Osteoblast (primary cell): ENCODE measurements around the gene SPG11. TPM values are rescaled to one million over a fixed set of nuclear protein-coding genes. Genes with fewer than 3 reads are reported as not detected.

Experiments used
- DNase-seq: peaks from one replicate; pipeline ENCODE4 v3.0.0; 2011; ENCODE audit warnings: low spot score, mixed read lengths; ENCODE audit not compliant: insufficient read length; ENCODE audit errors: missing footprints
- H2AFZ ChIP-seq: 2 replicates; pipeline ENCODE4 v1.6.0; 2011; ENCODE audit warnings: mild to moderate bottlenecking, low read length
- H3K27ac ChIP-seq: 2 replicates; pipeline ENCODE4 v1.5.1; 2011; ENCODE audit warnings: mild to moderate bottlenecking, low read depth, low read length, moderate library complexity
- H3K27me3 ChIP-seq: 2 replicates; pipeline ENCODE4 v1.6.0; 2012; ENCODE audit warnings: mild to moderate bottlenecking, control low read depth, inconsistent platforms, low read length, moderate library complexity; ENCODE audit not compliant: insufficient read depth
- H3K36me3 ChIP-seq: 2 replicates; pipeline ENCODE4 v1.5.1; 2011; ENCODE audit warnings: mild to moderate bottlenecking, low read length, control low read depth, moderate library complexity; ENCODE audit not compliant: insufficient read depth
- H3K4me1 ChIP-seq: 2 replicates; pipeline ENCODE4 v1.5.1; 2011; ENCODE audit warnings: mild to moderate bottlenecking, low read length, control low read depth, moderate library complexity; ENCODE audit not compliant: insufficient read depth
- H3K4me2 ChIP-seq: 2 replicates; pipeline ENCODE4 v1.6.0; 2011; ENCODE audit warnings: mild to moderate bottlenecking, low read length; ENCODE audit not compliant: insufficient read depth
- H3K4me3 ChIP-seq: fragments of 200-600 bp; sonication (generic); 3 replicates; pipeline ENCODE4 v1.5.1; 2012; ENCODE audit warnings: mild to moderate bottlenecking, low read length, inconsistent platforms; ENCODE audit not compliant: insufficient read depth
- H3K79me2 ChIP-seq: 2 replicates; pipeline ENCODE4 v1.6.0; 2012; ENCODE audit warnings: mild to moderate bottlenecking, low read length, control low read depth, inconsistent platforms; ENCODE audit not compliant: insufficient read depth
- H3K9me3 ChIP-seq: 2 replicates; pipeline ENCODE4 v1.5.1; 2011; ENCODE audit warnings: low read depth, low read length, control low read depth
- H4K20me1 ChIP-seq: 2 replicates; pipeline ENCODE4 v1.6.0; 2012; ENCODE audit warnings: mild to moderate bottlenecking, low read length, control low read depth; ENCODE audit not compliant: insufficient read depth
- CTCF ChIP-seq: IDR thresholded peaks from 2 replicates; pipeline ENCODE4 v1.5.1; 2011; ENCODE audit warnings: mild to moderate bottlenecking, low read depth, low read length, moderate library complexity; ENCODE audit errors: extremely low read depth
- total RNA-seq: library from RNA; depleted of rRNA; stranded (reverse); fragments of >200 nt; gene quantifications from 2 replicates; pipeline ENCODE4 v1.2.3, GENCODE V29; 2012

The SPG11 gene
- total RNA-seq, 1 donor: 95.9 TPM

GRCh38 chr15:44573386-44573785, 90.1 kb downstream of the SPG11 start:
- Histone ChIP-seq H3K79me2 (peaks cover 3% of the 10 kb centered on the region), H3K9me3 (no peaks in the 10 kb centered on the region), H3K36me3 (peaks cover 26% of the 10 kb centered on the region), H3K27me3 (no peaks in the 10 kb centered on the region), H2AFZ (no peak overlapping the region), H3K4me1 (no peaks in the 10 kb centered on the region), H3K4me2 (no peak overlapping the region), H3K4me3 (no peak overlapping the region), H4K20me1 (no peaks in the 10 kb centered on the region), H3K27ac (no peak overlapping the region)
- TF ChIP-seq CTCF: no peak
- no peak for DNase-seq

- TF ChIP-seq CTCF: no peak
- H3K27ac ChIP-seq: no peak overlapping the region
Observed at GRCh38 chr15:44570361-44570760, 93.1 kb downstream of the SPG11 start.

GRCh38 chr15:44569316-44569715, 94.1 kb downstream of the SPG11 start:
- no peak overlapping the region for H2AFZ ChIP-seq
- TF ChIP-seq CTCF: no peak
- no peak overlapping the region for H3K4me2 ChIP-seq
- peaks cover 50% of the 10 kb centered on the region for H3K36me3 ChIP-seq
- H3K79me2 ChIP-seq: no peaks in the 10 kb centered on the region
- no peak overlapping the region for H3K27ac ChIP-seq
- DNase-seq: no peak
- no peaks in the 10 kb centered on the region for H4K20me1 ChIP-seq
- H3K4me3 ChIP-seq: no peak overlapping the region
- no peaks in the 10 kb centered on the region for H3K9me3 ChIP-seq
- H3K4me1 ChIP-seq: no peaks in the 10 kb centered on the region
- no peaks in the 10 kb centered on the region for H3K27me3 ChIP-seq

More at GRCh38 chr15:44570361-44570760, 93.1 kb downstream of the SPG11 start:
- Histone ChIP-seq H3K79me2 (no peaks in the 10 kb centered on the region), H3K36me3 (peaks cover 46% of the 10 kb centered on the region), H3K4me1 (no peaks in the 10 kb centered on the region), H3K9me3 (no peaks in the 10 kb centered on the region), H4K20me1 (no peaks in the 10 kb centered on the region), H3K4me2 (no peak overlapping the region), H3K4me3 (no peak overlapping the region), H2AFZ (no peak overlapping the region), H3K27me3 (no peaks in the 10 kb centered on the region)
- no peak for DNase-seq

- H4K20me1 ChIP-seq: no peaks in the 10 kb centered on the region
- H3K4me3 ChIP-seq: no peak overlapping the region
- DNase-seq: no peak
- no peaks in the 10 kb centered on the region for H3K79me2 ChIP-seq
- H2AFZ ChIP-seq: no peak overlapping the region
- H3K27ac ChIP-seq: no peak overlapping the region
- no peaks in the 10 kb centered on the region for H3K9me3 ChIP-seq
- H3K4me2 ChIP-seq: no peak overlapping the region
- H3K36me3 ChIP-seq: peaks cover 59% of the 10 kb centered on the region
- no peaks in the 10 kb centered on the region for H3K4me1 ChIP-seq
- no peak for TF ChIP-seq CTCF
- H3K27me3 ChIP-seq: no peaks in the 10 kb centered on the region
Observed at GRCh38 chr15:44568338-44568737, 95.1 kb downstream of the SPG11 start.
